D721Med (cell line): Measurements from ENCODE around the gene ALDH4A1.

Experiments
- DNase-seq: peaks from one replicate; pipeline ENCODE4 v3.0.0; 2011; ENCODE audit warnings: low spot score; ENCODE audit not compliant: insufficient read length
- FAIRE-seq: peaks from 2 replicates; lab custom pipeline; 2011; peaks lifted over from hg19 to GRCh38; lab: Jason Lieb, UNC
- TF ChIP-seq, protein P1 (sequence below): IDR thresholded peaks from 2 replicates; pipeline ENCODE4 v1.5.1; 2012; ENCODE audit warnings: mild to moderate bottlenecking, control low read depth; ENCODE audit not compliant: insufficient read depth; ENCODE audit errors: missing control alignments

The ALDH4A1 gene

DNA sequence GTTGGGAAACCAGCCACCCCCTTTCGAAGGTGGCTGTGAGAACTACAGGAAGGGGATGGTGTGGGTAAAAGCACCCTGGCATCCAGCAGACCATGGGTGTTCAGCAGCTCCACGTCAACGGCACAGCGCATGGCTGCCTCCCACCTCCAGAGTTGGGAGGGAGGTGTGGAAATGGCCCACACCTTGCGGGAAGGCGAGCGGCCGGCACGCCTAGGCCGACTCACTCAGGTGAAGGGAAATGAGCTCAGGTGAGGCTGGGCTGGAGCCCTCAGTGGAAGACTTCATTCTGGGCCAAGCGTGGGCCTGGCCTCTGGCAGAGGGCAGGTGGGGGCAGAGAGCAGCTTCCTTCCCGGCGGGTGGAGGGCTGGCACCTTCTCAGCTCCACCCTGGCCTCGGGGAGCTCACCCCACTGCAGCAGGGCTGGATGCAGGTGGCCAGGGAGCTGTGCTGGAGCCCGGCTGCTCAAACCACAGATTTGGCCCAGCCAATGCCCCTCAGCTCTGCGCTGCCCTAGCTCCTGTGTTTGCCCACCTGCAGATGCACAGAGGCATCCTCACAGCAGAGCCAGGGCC lies 24.8 kb upstream of the ALDH4A1 start:
- DNase-seq (no peak), FAIRE-seq (no peak)
- TF ChIP-seq, protein P1, sequence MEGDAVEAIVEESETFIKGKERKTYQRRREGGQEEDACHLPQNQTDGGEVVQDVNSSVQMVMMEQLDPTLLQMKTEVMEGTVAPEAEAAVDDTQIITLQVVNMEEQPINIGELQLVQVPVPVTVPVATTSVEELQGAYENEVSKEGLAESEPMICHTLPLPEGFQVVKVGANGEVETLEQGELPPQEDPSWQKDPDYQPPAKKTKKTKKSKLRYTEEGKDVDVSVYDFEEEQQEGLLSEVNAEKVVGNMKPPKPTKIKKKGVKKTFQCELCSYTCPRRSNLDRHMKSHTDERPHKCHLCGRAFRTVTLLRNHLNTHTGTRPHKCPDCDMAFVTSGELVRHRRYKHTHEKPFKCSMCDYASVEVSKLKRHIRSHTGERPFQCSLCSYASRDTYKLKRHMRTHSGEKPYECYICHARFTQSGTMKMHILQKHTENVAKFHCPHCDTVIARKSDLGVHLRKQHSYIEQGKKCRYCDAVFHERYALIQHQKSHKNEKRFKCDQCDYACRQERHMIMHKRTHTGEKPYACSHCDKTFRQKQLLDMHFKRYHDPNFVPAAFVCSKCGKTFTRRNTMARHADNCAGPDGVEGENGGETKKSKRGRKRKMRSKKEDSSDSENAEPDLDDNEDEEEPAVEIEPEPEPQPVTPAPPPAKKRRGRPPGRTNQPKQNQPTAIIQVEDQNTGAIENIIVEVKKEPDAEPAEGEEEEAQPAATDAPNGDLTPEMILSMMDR: no peak

DNA sequence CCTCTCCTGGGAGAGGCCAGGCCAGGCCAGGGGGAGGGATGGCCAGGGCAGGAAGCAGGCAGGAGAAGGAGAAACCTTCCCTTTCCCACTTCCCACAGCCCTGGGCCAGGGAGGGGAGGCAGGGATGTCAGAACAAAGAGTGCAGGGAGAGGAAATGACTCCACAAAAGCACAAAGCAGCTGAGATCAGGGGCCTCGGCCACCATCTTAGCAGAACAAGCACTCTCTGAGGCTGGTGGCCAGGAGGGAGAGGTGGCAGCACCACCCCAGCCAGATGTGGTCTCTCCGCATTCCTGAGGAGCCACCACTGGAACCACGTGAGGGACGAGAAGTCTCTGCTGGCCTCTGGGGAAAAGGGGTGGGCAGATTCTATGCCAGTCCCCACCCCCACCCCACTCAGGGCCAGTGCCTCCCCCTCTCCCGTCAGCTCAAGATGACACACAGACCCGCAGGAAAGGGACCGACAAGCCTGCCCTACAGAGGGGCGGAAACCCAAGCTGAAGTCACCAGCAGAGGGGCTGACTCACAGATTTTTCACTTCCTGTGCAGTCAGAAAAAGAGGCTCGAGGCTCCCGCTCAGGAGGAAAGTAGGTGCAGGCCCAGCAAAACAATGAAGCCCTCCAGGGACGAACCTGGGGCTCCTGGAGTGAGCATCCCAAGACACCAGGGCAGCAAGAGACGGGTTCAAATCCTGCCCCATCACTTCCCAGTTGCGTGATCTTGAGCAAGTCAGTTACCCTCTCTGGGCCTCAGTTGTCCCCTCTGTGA lies 24.1 kb upstream of the ALDH4A1 start:
- FAIRE-seq: no peak
- no peak for DNase-seq
- TF ChIP-seq, protein P1: no peak

DNA sequence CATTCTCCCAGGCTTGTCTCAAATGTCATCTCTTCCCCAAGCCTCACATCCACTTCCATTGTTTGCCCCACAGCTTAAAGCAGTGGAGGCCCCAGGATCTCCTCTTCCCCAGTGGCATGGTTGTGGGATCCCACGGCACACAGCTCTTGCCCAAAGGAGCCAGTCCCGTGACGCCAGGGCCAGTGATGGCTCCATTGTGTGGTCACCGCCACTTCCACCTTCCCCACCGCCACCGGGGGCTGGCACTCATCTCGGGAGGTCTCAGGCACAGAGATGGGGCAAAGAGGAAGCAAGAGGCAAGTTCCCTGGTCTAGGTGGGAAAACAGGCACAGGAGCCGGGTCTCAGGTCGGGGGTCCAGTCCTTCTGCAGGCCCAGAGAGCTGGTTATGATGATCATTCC lies 22.9 kb upstream of the ALDH4A1 start:
- TF ChIP-seq, protein P1: no peak
- no peak for FAIRE-seq
- DNase-seq: no peak

DNA sequence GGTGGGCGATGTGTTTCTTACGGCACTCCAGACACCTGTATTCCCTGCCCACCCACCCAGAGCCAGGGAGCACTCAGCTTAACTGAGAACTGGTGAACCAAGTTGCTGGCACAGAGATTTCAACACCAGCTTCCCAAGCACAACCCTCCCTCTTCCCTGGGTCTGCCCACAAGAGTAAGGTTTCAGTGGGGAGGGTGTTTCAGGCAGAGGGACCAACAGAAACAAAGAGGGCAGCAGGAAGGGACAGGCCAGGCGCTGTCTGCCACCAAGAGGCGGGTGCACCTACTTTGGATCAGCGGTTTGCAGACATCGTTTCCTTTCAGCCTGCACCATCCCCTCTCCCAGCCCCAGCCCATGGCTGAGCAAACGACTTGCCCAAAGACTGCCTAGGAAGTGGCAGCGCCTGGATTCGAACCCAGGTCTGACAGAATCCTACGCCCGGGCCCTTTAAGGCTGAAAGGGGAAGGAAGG lies 21.9 kb upstream of the ALDH4A1 start:
- TF ChIP-seq, protein P1: no peak
- FAIRE-seq (no peak), DNase-seq (no peak)

DNA sequence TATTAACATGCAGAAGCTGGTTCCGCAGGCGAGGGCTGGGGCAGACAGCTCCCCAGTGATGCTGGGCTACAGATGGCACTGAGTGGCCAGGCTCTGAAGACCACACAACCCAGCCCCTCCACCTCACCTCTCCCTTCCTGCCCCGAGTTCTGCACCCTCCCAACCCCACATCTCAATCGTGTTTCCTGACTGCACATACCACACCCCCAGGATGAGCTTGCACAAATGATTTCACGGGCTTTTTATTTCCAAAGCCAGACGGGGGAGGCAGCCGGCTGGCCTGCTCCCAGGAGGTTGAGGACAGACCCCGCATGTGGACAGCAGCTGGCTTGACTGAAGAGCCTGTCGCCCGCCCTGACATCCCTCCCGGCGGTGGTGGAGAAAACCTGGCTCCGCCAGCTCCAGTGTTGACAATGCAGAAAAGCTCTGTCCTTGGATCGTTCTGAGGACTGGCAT lies 21.4 kb upstream of the ALDH4A1 start:
- TF ChIP-seq, protein P1: no peak
- DNase-seq (no peak), FAIRE-seq (no peak)

DNA sequence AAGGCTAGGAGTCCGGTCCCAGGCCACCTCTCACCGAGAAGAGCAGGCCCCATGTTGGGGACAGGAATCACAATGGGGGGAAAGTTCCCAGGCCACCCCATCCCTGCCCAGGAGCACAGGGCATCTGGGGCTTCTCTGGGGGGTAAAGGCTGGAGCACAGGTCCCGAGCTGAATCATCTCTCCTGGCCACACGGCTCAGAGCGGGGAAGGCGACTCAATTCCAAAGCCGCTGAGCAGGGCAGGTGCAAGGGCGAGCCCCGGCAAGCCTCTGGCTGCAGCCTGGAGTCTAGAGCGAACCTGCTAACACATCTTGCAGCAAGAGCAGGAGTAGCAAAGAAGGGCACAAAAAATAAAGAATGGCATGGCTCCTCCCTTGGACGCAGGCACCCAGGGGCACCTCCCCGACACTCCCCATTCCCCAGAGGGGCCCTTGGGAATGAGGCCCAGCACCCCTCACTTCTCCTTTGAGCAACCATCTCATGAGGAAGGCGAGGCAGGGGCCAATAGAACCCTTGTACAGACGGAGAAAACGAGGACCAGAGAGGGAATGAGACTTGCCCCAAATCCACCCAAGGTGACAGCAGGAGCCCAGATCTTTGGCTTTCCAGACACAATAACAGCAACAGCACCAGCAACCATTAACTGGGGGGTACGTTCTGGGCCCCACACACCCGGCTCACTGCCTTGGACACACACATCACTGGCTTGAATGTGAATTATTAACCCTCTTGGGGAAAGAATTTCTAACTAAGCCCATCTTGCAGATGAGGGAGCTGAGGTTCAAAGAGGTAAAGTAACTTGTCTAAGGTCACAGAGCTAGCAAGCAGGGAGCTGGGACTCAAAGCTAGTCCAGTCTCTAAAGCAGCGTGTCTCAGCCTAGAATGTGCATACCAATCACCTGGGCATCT lies 20.7 kb upstream of the ALDH4A1 start:
- FAIRE-seq (no peak), DNase-seq (no peak)
- TF ChIP-seq, protein P1: no peak
